Smooth muscle cell (in vitro differentiated cells): ENCODE results near the gene CCDC69. TPM values are rescaled to one million over a fixed set of nuclear protein-coding genes. Genes with fewer than 3 reads are reported as not detected.
"Not testable (repeated sequence)": the region's sequence is repeated elsewhere in the genome, so short reads cannot be mapped to it uniquely, and the experiment has no call there.

ENCODE experiments used
- DNase-seq: peaks from one replicate; lab custom pipeline; 2025; ENCODE audit not compliant: unreplicated experiment; lab: John Stamatoyannopoulos, UW
- H2AFZ ChIP-seq: fragments of 200-600 bp; sonication (generic); 2 replicates; pipeline ENCODE4 v1.6.0; 2016; ENCODE audit warnings: antibody characterized with exemption, low read depth, mild to moderate bottlenecking
- H3F3A ChIP-seq: fragments of 200-600 bp; sonication (generic); 2 replicates; pipeline ENCODE4 v1.6.0; 2017; ENCODE audit warnings: antibody characterized with exemption, low read depth
- H3K27ac ChIP-seq: fragments of 200-600 bp; sonication (generic); 2 replicates; pipeline ENCODE4 v1.5.1; 2016; ENCODE audit warnings: low read depth, mild to moderate bottlenecking
- H3K27me3 ChIP-seq: fragments of 200-600 bp; sonication (generic); 2 replicates; pipeline ENCODE4 v1.6.1; 2016; ENCODE audit warnings: low read depth, mild to moderate bottlenecking
- H3K36me3 ChIP-seq: fragments of 200-600 bp; sonication (generic); 2 replicates; pipeline ENCODE4 v1.5.1; 2016; ENCODE audit warnings: low read depth
- H3K4me1 ChIP-seq: fragments of 200-600 bp; sonication (generic); 2 replicates; pipeline ENCODE4 v1.5.1; 2016; ENCODE audit warnings: low read depth
- H3K4me2 ChIP-seq: fragments of 200-600 bp; sonication (generic); 2 replicates; pipeline ENCODE4 v1.6.0; 2016; ENCODE audit warnings: mild to moderate bottlenecking
- H3K4me3 ChIP-seq: fragments of 200-600 bp; sonication (generic); 2 replicates; pipeline ENCODE4 v1.5.1; 2016; ENCODE audit warnings: mild to moderate bottlenecking
- H3K79me2 ChIP-seq: fragments of 200-600 bp; sonication (generic); 2 replicates; pipeline ENCODE4 v1.6.0; 2016; ENCODE audit warnings: low read depth, mild to moderate bottlenecking
- H3K9ac ChIP-seq: fragments of 200-600 bp; sonication (generic); 2 replicates; pipeline ENCODE4 v1.6.0; 2016; ENCODE audit warnings: low read depth
- H3K9me3 ChIP-seq: fragments of 200-600 bp; sonication (generic); replicated peaks from 2 replicates; pipeline ENCODE4 v1.5.1; 2016; ENCODE audit warnings: low read depth
- H4K20me1 ChIP-seq: fragments of 200-600 bp; sonication (generic); 2 replicates; pipeline ENCODE4 v1.6.0; 2016; ENCODE audit warnings: low read depth
- CTCF ChIP-seq: fragments of 200-600 bp; sonication (generic); IDR thresholded peaks from 2 replicates; pipeline ENCODE4 v1.5.1; 2017; ENCODE audit warnings: borderline replicate concordance, mild to moderate bottlenecking, antibody characterized with exemption; ENCODE audit not compliant: insufficient read depth, poor library complexity, severe bottlenecking
- WGBS: methylation state at CpG from one replicate; pipeline ENCODE4 v1.1.7; 2016; ENCODE audit warnings: low lambda C conversion rate; 5-methylcytosine and 5-hydroxymethylcytosine counted together
- polyA plus RNA-seq: library from polyadenylated mRNA; unstranded; fragments of >200 nt; fragmentation: Nextera tagmentation; extraction: Ambion mirVana; gene quantifications from 2 replicates; pipeline ENCODE4 v1.2.1, GENCODE V29; 2016
- total RNA-seq: library from RNA; depleted of rRNA; stranded (reverse); fragments of >200 nt; gene quantifications from 2 replicates; pipeline ENCODE4 v1.2.3, GENCODE V29; 2014

Gene CCDC69
- total and polyA plus RNA-seq, 2 experiments from 2014 or later = 1.1 to 1.2 TPM

- Histone ChIP-seq H3K4me3 (no peak overlapping the region), H3K9me3 (no peaks in the 10 kb centered on the region), H3K27me3 (no peaks in the 10 kb centered on the region), H3K4me2 (no peak overlapping the region), H3K9ac (no peak overlapping the region), H3K36me3 (no peaks in the 10 kb centered on the region), H3K79me2 (no peaks in the 10 kb centered on the region), H3K4me1 (no peaks in the 10 kb centered on the region), H3K27ac (no peak overlapping the region), H3F3A (no peaks in the 10 kb centered on the region), H4K20me1 (no peaks in the 10 kb centered on the region), H2AFZ (no peak overlapping the region)
- DNase-seq = no peak
- WGBS = 81% methylated on average over 4 of the region's 4 CpGs
- no peak for TF ChIP-seq CTCF
Observed at GRCh38 chr5:151243127-151243526, 19.2 kb upstream of the CCDC69 start.

- H3K79me2 ChIP-seq = no peaks in the 10 kb centered on the region
- TF ChIP-seq CTCF = no peak
- H3K27ac ChIP-seq = no peak overlapping the region
- no peaks in the 10 kb centered on the region for H3F3A ChIP-seq
- H2AFZ ChIP-seq = no peak overlapping the region
- H4K20me1 ChIP-seq = no peaks in the 10 kb centered on the region
- H3K4me2 ChIP-seq = no peak overlapping the region
- no peaks in the 10 kb centered on the region for H3K4me1 ChIP-seq
- H3K9ac ChIP-seq = no peak overlapping the region
- DNase-seq = no peak
- 93% methylated on average over 2 of the region's 2 CpGs for WGBS
- no peaks in the 10 kb centered on the region for H3K27me3 ChIP-seq
- no peaks in the 10 kb centered on the region for H3K9me3 ChIP-seq
- H3K4me3 ChIP-seq = no peak overlapping the region
- no peaks in the 10 kb centered on the region for H3K36me3 ChIP-seq
Observed at GRCh38 chr5:151240924-151241635, 17.2 kb upstream of the CCDC69 start.

- H3K4me1 ChIP-seq = not testable (repeated sequence)
- WGBS = 89% methylated on average over 10 of the region's 10 CpGs
Observed at GRCh38 chr5:151240268-151240835, 16.5 kb upstream of the CCDC69 start.

GRCh38 chr5:151239237-151239861 is 15.5 kb upstream of the CCDC69 start:
- Histone ChIP-seq H3K27me3 (no peaks in the 10 kb centered on the region), H2AFZ (no peak overlapping the region), H3K9me3 (no peaks in the 10 kb centered on the region), H3K4me1 (no peaks in the 10 kb centered on the region), H3F3A (no peaks in the 10 kb centered on the region), H3K36me3 (no peaks in the 10 kb centered on the region), H3K9ac (no peak overlapping the region), H3K27ac (no peak overlapping the region), H4K20me1 (no peaks in the 10 kb centered on the region), H3K4me3 (no peak overlapping the region), H3K79me2 (no peaks in the 10 kb centered on the region), H3K4me2 (no peak overlapping the region)
- WGBS = 65% methylated on average over 17 of the region's 17 CpGs
- peak; percentile 56 for TF ChIP-seq CTCF
- DNase-seq = no peak

More at GRCh38 chr5:151240268-151240835, 16.5 kb upstream of the CCDC69 start:
- not testable (repeated sequence) for H3K9ac ChIP-seq, H4K20me1 ChIP-seq, H3K27ac ChIP-seq, H3K36me3 ChIP-seq, H3F3A ChIP-seq, H2AFZ ChIP-seq, DNase-seq, H3K27me3 ChIP-seq, H3K79me2 ChIP-seq, H3K4me3 ChIP-seq, H3K9me3 ChIP-seq, H3K4me2 ChIP-seq
